ENCODE data around the gene ADGRL4.
A peak's percentile ranks its signal among the peaks of the same experiment; 100 is the strongest.
"Not testable (repeated sequence)": the region's sequence is repeated elsewhere in the genome, so short reads cannot be mapped to it uniquely, and the experiment has no call there.

The ADGRL4 gene

GRCh38 chr1:78916986-78917385 lies 89.5 kb downstream of the ADGRL4 start:
- DNase-seq, result no peak

GRCh38 chr1:78913950-78914349 lies 92.6 kb downstream of the ADGRL4 start:
- no peak for DNase-seq

- DNase-seq, result no peak
Observed at GRCh38 chr1:78911956-78912880, 94.3 kb downstream of the ADGRL4 start.

- peak in 1 of 2 experiments; percentile 46 for DNase-seq
Observed at GRCh38 chr1:78902641-78903040, 103.9 kb downstream of the ADGRL4 start.

GRCh38 chr1:78894811-78895210 lies 111.7 kb downstream of the ADGRL4 start:
- no peak for DNase-seq

GRCh38 chr1:78892260-78892840 lies 114.2 kb downstream of the ADGRL4 start:
- DNase-seq, result no peak

- no peak for DNase-seq
Observed at GRCh38 chr1:78887458-78887857, 119.1 kb downstream of the ADGRL4 start.

- DNase-seq, result no peak
Observed at GRCh38 chr1:78884685-78885452, 121.7 kb downstream of the ADGRL4 start.

GRCh38 chr1:78880223-78880622 lies 126.3 kb downstream of the ADGRL4 start:
- DNase-seq, result no peak

- not testable (repeated sequence) for DNase-seq
Observed at GRCh38 chr1:78875986-78876385, 130.5 kb downstream of the ADGRL4 start.

- DNase-seq, result not testable (repeated sequence)
Observed at GRCh38 chr1:78872801-78873200, 133.7 kb downstream of the ADGRL4 start.

GRCh38 chr1:78871249-78871648 lies 135.3 kb downstream of the ADGRL4 start:
- no peak for DNase-seq

GRCh38 chr1:78869136-78869535 lies 137.4 kb downstream of the ADGRL4 start:
- no peak for DNase-seq

- DNase-seq, result no peak
Observed at GRCh38 chr1:78864175-78864574, 142.4 kb downstream of the ADGRL4 start.

- DNase-seq, result no peak
Observed at GRCh38 chr1:78856096-78856495, 150.4 kb downstream of the ADGRL4 start.

GRCh38 chr1:78855258-78855657 lies 151.3 kb downstream of the ADGRL4 start:
- DNase-seq, result no peak

- no peak for DNase-seq
Observed at GRCh38 chr1:78854556-78854955, 152.0 kb downstream of the ADGRL4 start.

- no peak for DNase-seq
Observed at GRCh38 chr1:78843546-78843945, 163.0 kb downstream of the ADGRL4 start.

GRCh38 chr1:78843111-78843510 lies 163.4 kb downstream of the ADGRL4 start:
- no peak for DNase-seq

GRCh38 chr1:78840453-78841271 lies 165.9 kb downstream of the ADGRL4 start:
- peak; percentile 69 to 82 for DNase-seq
